HCT116 (cell line): ENCODE data around the gene INF2. TPM values are rescaled to one million over a fixed set of nuclear protein-coding genes. Genes with fewer than 3 reads are reported as not detected.

Source experiments
- ATAC-seq: fragments of 200-7000 bp; cut with Tn5 transposase; 2 replicates; pipeline ENCODE4 v1.9.1; 2020; ENCODE audit warnings: mild to moderate bottlenecking, moderate library complexity
- BruUV-seq: library from RNA; stranded (reverse); fragments of 400-500 nt; replicated peaks from 2 replicates; lab custom pipeline; 2021; lab: Mats Ljungman, UMichigan
- CTCF ChIA-PET: fragments of 300-600 bp; sonication (Branson Sonifier 250); formaldehyde crosslinking; loops from one replicate; lab custom pipeline; 2021; ENCODE audit warnings: antibody characterized with exemption; lab: Charles Lee
- POLR2A ChIA-PET: fragments of 300-600, 350-600 bp; sonication (Branson Sonifier 250); formaldehyde crosslinking; loops from one replicate; lab custom pipeline; 2021; ENCODE audit warnings: antibody characterized with exemption; lab: Charles Lee
- RAD21 ChIA-PET, 2 experiments: fragments of 300-600 bp; sonication (Branson Sonifier 250); formaldehyde crosslinking; loops; one replicate each; lab custom pipeline; 2023; ENCODE audit warnings: low total read pairs in 2 of 2; ENCODE audit not compliant: uncharacterized antibody in 2 of 2, unreplicated experiment in 2 of 2, low non-redundant PET in 1 of 2; lab: Charles Lee
- DNase-seq: peaks from one replicate; pipeline ENCODE4 v3.0.0-alpha.2; 2010; ENCODE audit warnings: low read depth, low spot score
- H2AFZ ChIP-seq: fragments of 200-600 bp; shearing (Covaris generic), sonication (generic); 2 replicates; pipeline ENCODE4 v1.6.1; 2017; ENCODE audit warnings: low read depth, mixed run types, mixed read lengths, antibody characterized with exemption, low read length; ENCODE audit not compliant: poor library complexity, severe bottlenecking
- H3K27ac ChIP-seq: 2 replicates; pipeline ENCODE4 v1.5.1; 2012; ENCODE audit warnings: low read depth, low read length
- H3K27me3 ChIP-seq: fragments of 200-600 bp; sonication (generic); 2 replicates; pipeline ENCODE4 v1.6.1; 2016; ENCODE audit warnings: mixed run types, low read length, mixed read lengths; ENCODE audit not compliant: insufficient read depth
- H3K36me3 ChIP-seq, 2 experiments: fragments of 200-500 bp in 1 of 2; fragments of 200-600 bp in 1 of 2; sonication (Bioruptor generic) in 1 of 2; sonication (generic) in 1 of 2; 2 replicates each; pipeline versions ENCODE4 v1.5.1 to v1.6.1; 2014 to 2016; ENCODE audit warnings: low read length in 2 of 2, inconsistent platforms in 1 of 2, mixed read lengths in 1 of 2, mixed run types in 1 of 2; ENCODE audit not compliant: insufficient read depth in 2 of 2, control insufficient read depth in 1 of 2
- H3K4me1 ChIP-seq, 2 experiments: fragments of 200-600 bp in 1 of 2; sonication (generic) in 1 of 2; 2 replicates each; pipeline versions ENCODE4 v1.5.1 to v1.6.1; 2012 to 2017; ENCODE audit warnings: low read length in 2 of 2, inconsistent platforms in 1 of 2, mild to moderate bottlenecking in 1 of 2, mixed read lengths in 1 of 2, mixed run types in 1 of 2, moderate library complexity in 1 of 2; ENCODE audit not compliant: insufficient read depth in 2 of 2, control insufficient read depth in 1 of 2
- H3K4me2 ChIP-seq: fragments of 200-600 bp; sonication (generic); 2 replicates; pipeline ENCODE4 v1.6.1; 2017; ENCODE audit warnings: mixed run types, low read length, mixed read lengths
- H3K4me3 ChIP-seq, 2 experiments: fragments of 200-600 bp in 1 of 2; sonication (generic) in 1 of 2; replicated peaks in 1 of 2; 2 replicates each; pipeline ENCODE4 v1.5.1; 2011 to 2016; ENCODE audit warnings: low read length in 2 of 2, control low read depth in 1 of 2, low read depth in 1 of 2, mild to moderate bottlenecking in 1 of 2, mixed read lengths in 1 of 2, mixed run types in 1 of 2
- H3K79me2 ChIP-seq: fragments of 200-600 bp; sonication (generic); 2 replicates; pipeline ENCODE4 v1.6.1; 2017; ENCODE audit warnings: mild to moderate bottlenecking, mixed run types, low read length, moderate library complexity, mixed read lengths; ENCODE audit not compliant: insufficient read depth
- H3K9ac ChIP-seq: fragments of 200-600 bp; sonication (generic); 2 replicates; pipeline ENCODE4 v1.6.1; 2016; ENCODE audit warnings: low read length, mixed read lengths
- H3K9me2 ChIP-seq: fragments of 200-600 bp; sonication (generic), shearing (Covaris generic); 2 replicates; pipeline ENCODE4 v1.6.1; 2017; ENCODE audit warnings: mixed run types, mild to moderate bottlenecking, moderate library complexity; ENCODE audit not compliant: insufficient read depth
- H3K9me3 ChIP-seq, 2 experiments: fragments of 200-500 bp in 1 of 2; fragments of 200-600 bp in 1 of 2; sonication (Bioruptor generic) in 1 of 2; sonication (generic) in 1 of 2; 2 replicates each; pipeline ENCODE4 v1.6.1; 2014 to 2017; ENCODE audit warnings: low read length in 2 of 2, mixed read lengths in 2 of 2, inconsistent platforms in 1 of 2, low read depth in 1 of 2, mild to moderate bottlenecking in 1 of 2, mixed run types in 1 of 2, moderate library complexity in 1 of 2; ENCODE audit not compliant: control insufficient read depth in 1 of 2, insufficient read depth in 1 of 2
- H4K20me1 ChIP-seq: fragments of 200-600 bp; sonication (generic), shearing (Covaris generic); 2 replicates; pipeline ENCODE4 v1.6.1; 2017; ENCODE audit warnings: mixed run types, mild to moderate bottlenecking, moderate library complexity; ENCODE audit not compliant: insufficient read depth
- CBX3 ChIP-seq: IDR thresholded peaks from 2 replicates; pipeline ENCODE4 v1.6.1; 2012; ENCODE audit warnings: low read depth
- CEBPB ChIP-seq: IDR thresholded peaks from 2 replicates; pipeline ENCODE4 v1.6.1; 2012; ENCODE audit warnings: low read depth
- EGR1 ChIP-seq: IDR thresholded peaks from 2 replicates; pipeline ENCODE4 v1.6.1; 2012; ENCODE audit warnings: low read depth
- ELF1 ChIP-seq: IDR thresholded peaks from 2 replicates; pipeline ENCODE4 v1.6.1; 2012; ENCODE audit warnings: low read depth, borderline replicate concordance
- EZH2phosphoT487 ChIP-seq: fragments of 200-600 bp; IDR thresholded peaks from 2 replicates; pipeline ENCODE4 v1.6.1; 2018; ENCODE audit warnings: antibody characterized with exemption, borderline replicate concordance
- FOSL1 ChIP-seq: IDR thresholded peaks from 2 replicates; pipeline ENCODE4 v1.6.1; 2012; ENCODE audit warnings: low read depth
- JUND ChIP-seq: IDR thresholded peaks from 2 replicates; pipeline ENCODE4 v1.6.1; 2012
- POLR2A ChIP-seq: IDR thresholded peaks from 2 replicates; pipeline ENCODE4 v1.7.0; 2011; ENCODE audit warnings: borderline replicate concordance; ENCODE audit not compliant: insufficient read depth, insufficient read length; ENCODE audit errors: extremely low read depth
- POLR2AphosphoS5 ChIP-seq: IDR thresholded peaks from 2 replicates; pipeline ENCODE4 v1.6.1; 2011; ENCODE audit warnings: mild to moderate bottlenecking, low read depth, low read length, moderate library complexity
- RAD21 ChIP-seq: IDR thresholded peaks from 2 replicates; pipeline ENCODE4 v1.6.1; 2012; ENCODE audit warnings: low read depth, mild to moderate bottlenecking
- SRF ChIP-seq: IDR thresholded peaks from 2 replicates; pipeline ENCODE4 v1.6.1; 2012; ENCODE audit warnings: low read depth
- TCF7L2 ChIP-seq: IDR thresholded peaks from 2 replicates; pipeline ENCODE4 v1.7.0; 2011; ENCODE audit warnings: borderline replicate concordance, inconsistent platforms; ENCODE audit not compliant: insufficient read depth, insufficient read length; ENCODE audit errors: extremely low read depth
- YY1 ChIP-seq: IDR thresholded peaks from 2 replicates; pipeline ENCODE4 v1.6.1; 2011; ENCODE audit warnings: low read length, low read depth, moderate library complexity, mild to moderate bottlenecking; ENCODE audit not compliant: insufficient replicate concordance; ENCODE audit errors: extremely low read depth
- ZFX ChIP-seq: fragments of 450-650 bp; IDR thresholded peaks from 2 replicates; pipeline ENCODE4 v1.6.1; 2017
- ZNF274 ChIP-seq: fragments of 200-500 bp; sonication (Bioruptor generic); IDR thresholded peaks from 2 replicates; pipeline ENCODE4 v1.6.1; 2014; ENCODE audit warnings: mild to moderate bottlenecking, low read depth, low read length, inconsistent platforms
- intact Hi-C: fragments of 100-400 bp; cut with micrococcal nuclease; formaldehyde crosslinking; loops from 2 replicates; pipeline ENCODE4 v1.10.0; 2022
- total RNA-seq: library from RNA; stranded (reverse); gene quantifications from one replicate; pipeline ENCODE4 v1.2.1, GENCODE V29; 2021; ENCODE audit not compliant: unreplicated experiment
- TF ChIP-seq, protein P1 (sequence below): IDR thresholded peaks from 2 replicates; pipeline ENCODE4 v1.6.1; 2012
- TF ChIP-seq, protein P2 (sequence below): IDR thresholded peaks from 2 replicates; pipeline ENCODE4 v1.6.1; 2012
- TF ChIP-seq, protein P3 (sequence below), 3 experiments: fragments of 200-600 bp in 1 of 3; sonication (generic) in 1 of 3; IDR thresholded peaks in 2 of 3; conservative IDR thresholded peaks in 1 of 3; 2 replicates each; pipeline ENCODE4 v1.5.1; 2012 to 2017; ENCODE audit warnings: low read depth in 2 of 3, low read length in 2 of 3, antibody characterized with exemption in 1 of 3, borderline replicate concordance in 1 of 3, control low read depth in 1 of 3, mild to moderate bottlenecking in 1 of 3, mixed read lengths in 1 of 3, mixed run types in 1 of 3, moderate library complexity in 1 of 3; ENCODE audit not compliant: insufficient read depth in 1 of 3
- TF ChIP-seq, protein P4 (sequence below): IDR thresholded peaks from 2 replicates; pipeline ENCODE4 v1.6.1; 2012; ENCODE audit warnings: low read depth

Gene INF2
- total RNA-seq, 1 experiment from 2014 or later, result 95.8 TPM

DNA sequence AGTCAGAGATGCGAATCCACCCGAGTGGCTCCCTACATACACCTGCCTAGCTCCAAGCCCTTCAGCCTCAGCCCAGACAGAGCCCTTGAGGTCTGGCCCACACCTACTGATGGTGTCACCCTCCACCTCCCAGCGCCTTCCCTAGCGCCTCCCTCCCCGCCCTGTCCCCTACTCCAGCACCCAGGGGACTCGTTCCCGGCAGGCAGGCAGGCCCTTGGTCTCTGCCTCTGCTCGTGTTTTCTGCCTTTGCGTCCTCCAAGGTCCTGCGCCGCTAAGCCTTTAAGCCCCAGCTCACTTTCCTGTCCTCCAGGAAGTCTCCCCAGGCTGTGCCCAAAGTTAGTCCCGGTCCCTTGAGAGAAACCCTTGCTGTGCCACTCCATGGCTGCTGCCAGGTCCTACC is 12.7 kb downstream of the INF2 start:
- Histone ChIP-seq H2AFZ (no peak overlapping the region), H3K4me3 (no peak overlapping the region), H4K20me1 (no peaks in the 10 kb centered on the region), H3K9ac (no peak overlapping the region), H3K27ac (no peak overlapping the region), H3K36me3 (peaks cover 15 to 22% of the 10 kb centered on the region in 2 experiments; a peak in 3 of 4 replicates), H3K4me1 (peaks cover 7 to 18% of the 10 kb centered on the region in 2 experiments), H3K9me3 (no peaks in the 10 kb centered on the region), H3K9me2 (no peaks in the 10 kb centered on the region), H3K27me3 (no peaks in the 10 kb centered on the region), H3K4me2 (no peak overlapping the region), H3K79me2 (peaks cover 36% of the 10 kb centered on the region)
- intact Hi-C loops, result no loop called here
- TF ChIP-seq CEBPB, result no peak
- no peak for TF ChIP-seq YY1
- no peak for TF ChIP-seq ELF1
- TF ChIP-seq, protein P1, sequence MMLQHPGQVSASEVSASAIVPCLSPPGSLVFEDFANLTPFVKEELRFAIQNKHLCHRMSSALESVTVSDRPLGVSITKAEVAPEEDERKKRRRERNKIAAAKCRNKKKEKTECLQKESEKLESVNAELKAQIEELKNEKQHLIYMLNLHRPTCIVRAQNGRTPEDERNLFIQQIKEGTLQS, result no peak
- no peak for TF ChIP-seq ZFX
- no peak for TF ChIP-seq JUND
- TF ChIP-seq, protein P2, sequence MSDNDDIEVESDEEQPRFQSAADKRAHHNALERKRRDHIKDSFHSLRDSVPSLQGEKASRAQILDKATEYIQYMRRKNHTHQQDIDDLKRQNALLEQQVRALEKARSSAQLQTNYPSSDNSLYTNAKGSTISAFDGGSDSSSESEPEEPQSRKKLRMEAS, result no peak
- TF ChIP-seq EGR1, result no peak
- TF ChIP-seq, protein P3, sequence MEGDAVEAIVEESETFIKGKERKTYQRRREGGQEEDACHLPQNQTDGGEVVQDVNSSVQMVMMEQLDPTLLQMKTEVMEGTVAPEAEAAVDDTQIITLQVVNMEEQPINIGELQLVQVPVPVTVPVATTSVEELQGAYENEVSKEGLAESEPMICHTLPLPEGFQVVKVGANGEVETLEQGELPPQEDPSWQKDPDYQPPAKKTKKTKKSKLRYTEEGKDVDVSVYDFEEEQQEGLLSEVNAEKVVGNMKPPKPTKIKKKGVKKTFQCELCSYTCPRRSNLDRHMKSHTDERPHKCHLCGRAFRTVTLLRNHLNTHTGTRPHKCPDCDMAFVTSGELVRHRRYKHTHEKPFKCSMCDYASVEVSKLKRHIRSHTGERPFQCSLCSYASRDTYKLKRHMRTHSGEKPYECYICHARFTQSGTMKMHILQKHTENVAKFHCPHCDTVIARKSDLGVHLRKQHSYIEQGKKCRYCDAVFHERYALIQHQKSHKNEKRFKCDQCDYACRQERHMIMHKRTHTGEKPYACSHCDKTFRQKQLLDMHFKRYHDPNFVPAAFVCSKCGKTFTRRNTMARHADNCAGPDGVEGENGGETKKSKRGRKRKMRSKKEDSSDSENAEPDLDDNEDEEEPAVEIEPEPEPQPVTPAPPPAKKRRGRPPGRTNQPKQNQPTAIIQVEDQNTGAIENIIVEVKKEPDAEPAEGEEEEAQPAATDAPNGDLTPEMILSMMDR (IDR thresholded peaks at IDR 0.05 in 2 of 3, conservative IDR thresholded peaks at IDR 0.05 in 1 of 3; ENCODE audit: borderline replicate concordance in 1 of 3, insufficient read depth in 1 of 3, low read depth in 2 of 3, low read length in 2 of 3), result no peak
- no peak for TF ChIP-seq POLR2AphosphoS5
- TF ChIP-seq POLR2A, result no peak
- TF ChIP-seq ZNF274, result no peak
- no peak for TF ChIP-seq RAD21
- TF ChIP-seq TCF7L2, result no peak
- no peak for TF ChIP-seq SRF
- no peak for TF ChIP-seq EZH2phosphoT487
- TF ChIP-seq, protein P4, sequence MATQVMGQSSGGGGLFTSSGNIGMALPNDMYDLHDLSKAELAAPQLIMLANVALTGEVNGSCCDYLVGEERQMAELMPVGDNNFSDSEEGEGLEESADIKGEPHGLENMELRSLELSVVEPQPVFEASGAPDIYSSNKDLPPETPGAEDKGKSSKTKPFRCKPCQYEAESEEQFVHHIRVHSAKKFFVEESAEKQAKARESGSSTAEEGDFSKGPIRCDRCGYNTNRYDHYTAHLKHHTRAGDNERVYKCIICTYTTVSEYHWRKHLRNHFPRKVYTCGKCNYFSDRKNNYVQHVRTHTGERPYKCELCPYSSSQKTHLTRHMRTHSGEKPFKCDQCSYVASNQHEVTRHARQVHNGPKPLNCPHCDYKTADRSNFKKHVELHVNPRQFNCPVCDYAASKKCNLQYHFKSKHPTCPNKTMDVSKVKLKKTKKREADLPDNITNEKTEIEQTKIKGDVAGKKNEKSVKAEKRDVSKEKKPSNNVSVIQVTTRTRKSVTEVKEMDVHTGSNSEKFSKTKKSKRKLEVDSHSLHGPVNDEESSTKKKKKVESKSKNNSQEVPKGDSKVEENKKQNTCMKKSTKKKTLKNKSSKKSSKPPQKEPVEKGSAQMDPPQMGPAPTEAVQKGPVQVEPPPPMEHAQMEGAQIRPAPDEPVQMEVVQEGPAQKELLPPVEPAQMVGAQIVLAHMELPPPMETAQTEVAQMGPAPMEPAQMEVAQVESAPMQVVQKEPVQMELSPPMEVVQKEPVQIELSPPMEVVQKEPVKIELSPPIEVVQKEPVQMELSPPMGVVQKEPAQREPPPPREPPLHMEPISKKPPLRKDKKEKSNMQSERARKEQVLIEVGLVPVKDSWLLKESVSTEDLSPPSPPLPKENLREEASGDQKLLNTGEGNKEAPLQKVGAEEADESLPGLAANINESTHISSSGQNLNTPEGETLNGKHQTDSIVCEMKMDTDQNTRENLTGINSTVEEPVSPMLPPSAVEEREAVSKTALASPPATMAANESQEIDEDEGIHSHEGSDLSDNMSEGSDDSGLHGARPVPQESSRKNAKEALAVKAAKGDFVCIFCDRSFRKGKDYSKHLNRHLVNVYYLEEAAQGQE, result no peak
- TF ChIP-seq FOSL1, result no peak
- no peak for TF ChIP-seq CBX3
- RAD21 ChIA-PET, result no interaction called here
- no TSS peak for BruUV-seq
- CTCF ChIA-PET, result no interaction called here
- DNase-seq (no peak), ATAC-seq (no peak)
- POLR2A ChIA-PET, result no interaction called here
